ENCODE data around the gene STIP1.

STIP1 gene

DNA sequence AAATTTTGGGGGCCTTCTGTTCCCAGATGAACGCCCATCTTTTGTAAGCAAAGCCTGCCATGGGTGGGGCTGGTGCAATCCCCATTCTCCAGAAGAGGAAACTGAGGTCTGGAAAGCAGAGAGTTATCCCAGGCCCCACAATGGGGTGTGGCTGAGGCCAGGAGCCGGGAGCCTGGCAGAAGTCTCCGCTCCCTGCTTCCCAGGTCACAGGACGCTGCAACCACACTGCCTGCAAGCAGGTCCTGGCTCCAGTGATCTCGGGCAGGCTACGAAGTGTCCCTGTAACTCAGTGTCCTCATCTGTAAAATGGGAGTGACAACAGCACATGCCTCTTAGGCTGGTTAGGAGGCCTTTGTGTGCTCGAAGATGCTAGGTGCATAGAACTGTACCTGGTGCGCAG, 67.1 kb downstream of the STIP1 start:
- no peak for DNase-seq

DNA sequence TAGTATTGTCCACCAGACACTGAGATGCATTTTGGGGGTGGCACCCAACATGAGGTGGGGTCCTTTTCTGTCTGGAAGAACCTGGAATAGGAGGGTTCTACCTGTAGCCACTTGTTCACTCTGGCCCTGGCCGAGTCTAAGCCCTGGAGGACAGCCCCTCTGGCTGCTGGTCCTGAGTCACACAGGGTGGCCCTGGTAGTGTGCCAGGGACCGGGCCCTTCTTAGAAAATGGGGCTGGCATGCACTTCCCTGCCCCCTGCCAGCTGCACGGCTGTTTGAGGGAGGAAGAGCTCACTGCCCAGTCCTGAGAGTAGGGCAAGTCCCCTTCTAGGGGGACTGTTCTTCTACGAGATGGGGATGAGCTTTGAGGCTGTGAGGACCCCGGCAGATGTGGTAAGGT, 67.5 kb downstream of the STIP1 start:
- no peak for DNase-seq
